Mesenchymal stem cell (in vitro differentiated cells and primary cell): ENCODE data around the gene NEK8.

ENCODE experiments used
- DNase-seq: peaks from one replicate; pipeline ENCODE4 v3.0.0-alpha.2; 2013
- H2AFZ ChIP-seq: one replicate; pipeline ENCODE4 v1.6.1; 2013; ENCODE audit warnings: low read depth, mild to moderate bottlenecking, control low read depth, inconsistent platforms, low read length, moderate library complexity
- H2AK5ac ChIP-seq: 2 replicates; pipeline ENCODE4 v1.6.1; 2013; ENCODE audit warnings: low read length, moderate library complexity, mild to moderate bottlenecking, inconsistent platforms; ENCODE audit not compliant: severe bottlenecking
- H2BK120ac ChIP-seq: one replicate; pipeline ENCODE4 v1.6.1; 2013; ENCODE audit warnings: low read depth, mild to moderate bottlenecking, inconsistent platforms, low read length, moderate library complexity
- H2BK12ac ChIP-seq, 2 experiments: one replicate each; pipeline ENCODE4 v1.6.1; 2013; ENCODE audit warnings: inconsistent platforms in 2 of 2, low read length in 2 of 2, mild to moderate bottlenecking in 2 of 2, moderate library complexity in 2 of 2, control low read depth in 1 of 2
- H2BK15ac ChIP-seq: one replicate; pipeline ENCODE4 v1.6.1; 2013; ENCODE audit warnings: mild to moderate bottlenecking, low read depth, inconsistent platforms; ENCODE audit not compliant: poor library complexity, severe bottlenecking
- H2BK5ac ChIP-seq: 2 replicates; pipeline ENCODE4 v1.6.1; 2013; ENCODE audit warnings: low read depth, mild to moderate bottlenecking, low read length, control low read depth, inconsistent platforms; ENCODE audit not compliant: poor library complexity, severe bottlenecking
- H3K14ac ChIP-seq, 2 experiments: one replicate each; pipeline ENCODE4 v1.6.1; 2013; ENCODE audit warnings: inconsistent platforms in 2 of 2, low read length in 2 of 2, control low read depth in 1 of 2, mild to moderate bottlenecking in 1 of 2, moderate library complexity in 1 of 2
- H3K18ac ChIP-seq, 2 experiments: one replicate each; pipeline ENCODE4 v1.6.1; 2013; ENCODE audit warnings: inconsistent platforms in 2 of 2, low read length in 2 of 2, control low read depth in 1 of 2, low read depth in 1 of 2, mild to moderate bottlenecking in 1 of 2
- H3K23ac ChIP-seq, 2 experiments: one replicate each; pipeline ENCODE4 v1.6.1; 2013; ENCODE audit warnings: inconsistent platforms in 2 of 2, low read length in 2 of 2, mild to moderate bottlenecking in 2 of 2, moderate library complexity in 2 of 2, control low read depth in 1 of 2
- H3K27ac ChIP-seq: 2 replicates; pipeline ENCODE4 v1.5.1; 2013; ENCODE audit warnings: mild to moderate bottlenecking, moderate library complexity, low read length, control low read depth, inconsistent platforms; ENCODE audit not compliant: poor library complexity, severe bottlenecking
- H3K27me3 ChIP-seq, 2 experiments: 2 replicates each; pipeline versions ENCODE4 v1.6.1 to v1.7.0; 2013; ENCODE audit warnings: low read length in 2 of 2, mild to moderate bottlenecking in 2 of 2, moderate library complexity in 2 of 2, control low read depth in 1 of 2, inconsistent platforms in 1 of 2; ENCODE audit not compliant: control insufficient read depth in 1 of 2, insufficient read depth in 1 of 2
- H3K36me3 ChIP-seq, 2 experiments: 2 replicates each; pipeline versions ENCODE4 v1.6.1 to v1.7.0; 2013; ENCODE audit warnings: low read length in 2 of 2, control low read depth in 1 of 2, inconsistent platforms in 1 of 2, low read depth in 1 of 2, mild to moderate bottlenecking in 1 of 2; ENCODE audit not compliant: insufficient read depth in 2 of 2, control insufficient read depth in 1 of 2
- H3K4ac ChIP-seq, 2 experiments: one replicate each; pipeline ENCODE4 v1.6.1; 2013; ENCODE audit warnings: inconsistent platforms in 2 of 2, low read length in 2 of 2, mild to moderate bottlenecking in 2 of 2, moderate library complexity in 2 of 2, control low read depth in 1 of 2, low read depth in 1 of 2
- H3K4me1 ChIP-seq: 2 replicates; pipeline ENCODE4 v1.6.1; 2013; ENCODE audit warnings: low read depth, low read length, control low read depth; ENCODE audit not compliant: control insufficient read depth, insufficient read depth
- H3K4me2 ChIP-seq: 2 replicates; pipeline ENCODE4 v1.6.1; 2013; ENCODE audit warnings: low read length, mild to moderate bottlenecking, inconsistent platforms; ENCODE audit not compliant: poor library complexity, severe bottlenecking
- H3K4me3 ChIP-seq, 2 experiments: 2 replicates each; pipeline versions ENCODE4 v1.5.1 to v1.7.0; 2013; ENCODE audit warnings: low read length in 2 of 2, mild to moderate bottlenecking in 2 of 2, control low read depth in 1 of 2, low read depth in 1 of 2; ENCODE audit not compliant: insufficient read depth in 1 of 2
- H3K79me1 ChIP-seq: replicated peaks from 2 replicates; pipeline ENCODE4 v1.6.1; 2013; ENCODE audit warnings: mild to moderate bottlenecking, control low read depth, low read length, inconsistent platforms; ENCODE audit not compliant: poor library complexity, severe bottlenecking
- H3K9ac ChIP-seq: 2 replicates; pipeline ENCODE4 v1.7.0; 2013; ENCODE audit warnings: mild to moderate bottlenecking, low read length, moderate library complexity
- H3K9me3 ChIP-seq: 2 replicates; pipeline ENCODE4 v1.7.0; 2013; ENCODE audit warnings: mild to moderate bottlenecking, low read length; ENCODE audit not compliant: control insufficient read depth
- H4K8ac ChIP-seq: one replicate; pipeline ENCODE4 v1.6.1; 2013; ENCODE audit warnings: inconsistent platforms, mild to moderate bottlenecking, low read length, moderate library complexity
- H4K91ac ChIP-seq: one replicate; pipeline ENCODE4 v1.6.1; 2013; ENCODE audit warnings: mild to moderate bottlenecking, low read length, inconsistent platforms
- WGBS: methylation state at CpG from one replicate; pipeline ENCODE4 v1.1.7; 2013; ENCODE audit warnings: mixed read lengths; 5-methylcytosine and 5-hydroxymethylcytosine counted together

NEK8 gene

GRCh38 chr17:28717578-28718332, 10.8 kb upstream of the NEK8 start, which contains the start of gene RAB34:
RAB34 (minus strand) TSS chr17:28717868; CDS start chr17:28717266, 602 bp downstream.
- Histone ChIP-seq H2BK12ac (peak within 1 kb of the TSS; percentile 85 to 90), H3K4me1 (peaks cover 21% of the 10 kb centered on the region), H4K91ac (peak within 1 kb of the TSS; percentile 88), H3K4me3 (peak within 1 kb of the TSS; percentile 73 to 99), H3K36me3 (peaks cover 41 to 48% of the 10 kb centered on the region in 2 experiments), H2BK15ac (peak within 1 kb of the TSS; percentile 87), H2BK5ac (peak within 1 kb of the TSS; percentile 99), H3K14ac (peak within 1 kb of the TSS in 1 of 2 experiments; percentile 93), H3K18ac (peak within 1 kb of the TSS; percentile 96 to 98), H3K4ac (peak within 1 kb of the TSS; percentile 88 to 97), H2AK5ac (peak within 1 kb of the TSS; percentile 78), H3K9ac (peak within 1 kb of the TSS; percentile 95), H3K79me1 (peaks cover 10% of the 10 kb centered on the region), H3K23ac (peak within 1 kb of the TSS; percentile 46 to 67), H3K4me2 (peak within 1 kb of the TSS; percentile 78), H2BK120ac (peak within 1 kb of the TSS; percentile 65), H3K9me3 (no peaks in the 10 kb centered on the region), H3K27ac (peak within 1 kb of the TSS; percentile 98), H4K8ac (peak within 1 kb of the TSS; percentile 93), H2AFZ (peak within 1 kb of the TSS; percentile 60), H3K27me3 (no peaks in the 10 kb centered on the region)
- DNase-seq, result peak; percentile 94
- 2% methylated on average over 48 of the region's 60 CpGs for WGBS

GRCh38 chr17:28718333-28719020, 10.1 kb upstream of the NEK8 start:
- Histone ChIP-seq H3K9ac (peak overlapping the region; percentile 95), H3K4me1 (peaks cover 22% of the 10 kb centered on the region), H3K23ac (no peak overlapping the region), H2BK15ac (no peak overlapping the region), H2AK5ac (peak overlapping the region; percentile 78), H3K14ac (no peak overlapping the region), H3K4me2 (peak overlapping the region; percentile 61), H4K8ac (peak overlapping the region; percentile 93), H3K79me1 (peaks cover 9% of the 10 kb centered on the region), H2BK120ac (peak overlapping the region; percentile 65), H4K91ac (peak overlapping the region; percentile 43), H3K36me3 (peaks cover 44 to 51% of the 10 kb centered on the region in 2 experiments), H3K9me3 (no peaks in the 10 kb centered on the region), H2BK5ac (peak overlapping the region; percentile 99), H2BK12ac (peak overlapping the region; percentile 7 to 14), H3K4me3 (peak overlapping the region; percentile 45 to 99), H2AFZ (no peak overlapping the region), H3K4ac (peak overlapping the region; percentile 79 to 84), H3K27me3 (no peaks in the 10 kb centered on the region), H3K27ac (peak overlapping the region; percentile 98), H3K18ac (peak overlapping the region; percentile 60 to 98)
- DNase-seq, result no peak
- WGBS, result 6% methylated on average over 15 of the region's 18 CpGs

- Histone ChIP-seq H3K4me1 (peaks cover 22% of the 10 kb centered on the region), H3K9me3 (no peaks in the 10 kb centered on the region), H2BK12ac (peak overlapping the region in 1 of 2 experiments; percentile 78), H2BK5ac (no peak overlapping the region), H3K4me3 (peak overlapping the region; percentile 20 to 99), H3K18ac (peak overlapping the region; percentile 69 to 85), H3K79me1 (peaks cover 7% of the 10 kb centered on the region), H2BK120ac (peak overlapping the region; percentile 1), H3K27ac (peak overlapping the region; percentile 98), H2AK5ac (peak overlapping the region; percentile 25), H3K14ac (no peak overlapping the region), H3K23ac (peak overlapping the region in 1 of 2 experiments; percentile 43), H3K9ac (peak overlapping the region; percentile 95), H3K36me3 (peaks cover 39 to 52% of the 10 kb centered on the region in 2 experiments), H3K4ac (peak overlapping the region in 1 of 2 experiments; percentile 84), H4K91ac (peak overlapping the region; percentile 70), H3K4me2 (peak overlapping the region; percentile 39), H2BK15ac (no peak overlapping the region), H3K27me3 (no peaks in the 10 kb centered on the region), H2AFZ (no peak overlapping the region), H4K8ac (peak overlapping the region; percentile 65)
- WGBS, result 15% methylated on average over 17 of the region's 18 CpGs
- no peak for DNase-seq
Measured at GRCh38 chr17:28719021-28719433, 9.6 kb upstream of the NEK8 start.
